HG03432 (cell line): ENCODE data around the gene KAT2B.

Experiments used
- ATAC-seq: cut with Tn5 transposase; IDR thresholded peaks from one replicate; pipeline ENCODE4 v1.9.1; 2021; ENCODE audit warnings: mild to moderate bottlenecking, moderate library complexity; ENCODE audit not compliant: unreplicated experiment

Gene KAT2B

DNA sequence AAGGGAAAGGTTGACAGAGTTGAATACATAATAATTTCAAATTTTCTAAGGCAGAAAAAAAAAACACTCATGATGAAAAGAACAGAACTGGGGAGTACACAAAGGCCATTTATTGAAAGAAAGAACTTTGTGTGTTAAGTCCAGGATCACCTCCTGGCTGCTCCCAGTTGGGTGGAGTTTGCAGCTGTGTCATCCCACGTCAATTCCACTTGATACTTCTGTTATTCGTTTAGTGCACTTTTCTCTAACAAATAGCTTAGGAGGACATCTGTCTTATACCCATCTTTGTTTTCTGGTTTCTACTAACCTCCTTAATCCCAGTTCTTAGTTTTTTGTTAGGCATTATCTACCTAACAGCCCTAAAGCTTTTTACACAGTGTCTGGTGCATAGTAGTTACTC is 101.1 kb downstream of the KAT2B start:
- no peak for ATAC-seq

DNA sequence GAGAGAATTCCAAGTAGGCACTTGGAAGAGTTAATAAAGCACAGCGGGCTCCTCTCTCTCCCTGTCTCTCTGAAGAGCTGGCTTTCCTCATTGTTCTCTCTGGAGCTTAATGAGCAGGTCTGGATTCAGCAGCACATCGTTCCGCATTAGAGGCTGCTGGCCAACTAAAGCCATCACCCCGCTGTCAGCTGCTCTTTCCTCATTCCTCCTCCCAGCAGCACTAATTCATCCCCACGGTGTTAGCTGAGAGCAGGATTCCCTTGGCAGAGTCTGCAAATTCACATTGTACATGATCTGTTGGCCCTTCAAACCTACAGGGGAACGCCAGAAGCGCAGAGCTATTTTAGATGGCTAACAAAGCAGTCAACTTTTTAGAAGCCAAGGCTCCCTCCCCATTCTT is 101.6 kb downstream of the KAT2B start:
- ATAC-seq = no peak

DNA sequence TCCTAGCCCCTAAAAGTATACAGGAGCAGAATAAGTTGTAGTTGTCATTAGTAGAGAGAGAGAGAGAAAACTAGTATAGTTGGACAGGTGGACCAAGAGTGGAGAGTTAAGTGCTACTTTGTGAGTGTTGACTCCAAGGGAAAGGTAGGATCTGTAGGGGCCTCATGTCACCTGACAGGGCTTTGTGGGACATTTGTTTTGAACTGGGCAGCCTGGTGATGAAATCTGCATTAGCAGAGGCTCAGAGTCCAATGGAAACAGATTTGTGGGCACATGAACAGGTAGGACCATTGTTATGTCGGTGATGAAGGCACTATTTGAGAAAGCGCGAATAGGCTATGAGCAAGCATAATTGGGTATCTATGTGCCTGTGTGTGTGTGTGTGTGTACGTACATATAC is 102.3 kb downstream of the KAT2B start:
- ATAC-seq = no peak

DNA sequence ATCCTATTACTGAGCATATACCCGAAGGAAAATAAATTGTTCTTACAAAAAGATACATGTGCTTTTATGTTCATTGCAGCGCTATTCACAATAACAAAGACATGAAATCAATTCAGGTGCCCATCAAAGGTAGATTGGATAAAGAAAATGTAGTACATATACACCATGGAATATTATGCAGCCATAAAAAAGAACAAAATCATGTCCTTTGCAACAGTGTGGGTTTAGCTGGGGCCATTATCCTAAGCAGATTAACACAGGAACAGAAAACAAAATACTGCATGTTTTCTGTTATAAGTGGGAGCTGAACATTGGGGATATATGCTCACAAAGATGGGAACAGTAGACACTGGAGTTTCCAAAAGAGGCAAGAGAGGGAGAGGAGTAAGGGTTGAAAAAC is 103.3 kb downstream of the KAT2B start:
- no peak for ATAC-seq

DNA sequence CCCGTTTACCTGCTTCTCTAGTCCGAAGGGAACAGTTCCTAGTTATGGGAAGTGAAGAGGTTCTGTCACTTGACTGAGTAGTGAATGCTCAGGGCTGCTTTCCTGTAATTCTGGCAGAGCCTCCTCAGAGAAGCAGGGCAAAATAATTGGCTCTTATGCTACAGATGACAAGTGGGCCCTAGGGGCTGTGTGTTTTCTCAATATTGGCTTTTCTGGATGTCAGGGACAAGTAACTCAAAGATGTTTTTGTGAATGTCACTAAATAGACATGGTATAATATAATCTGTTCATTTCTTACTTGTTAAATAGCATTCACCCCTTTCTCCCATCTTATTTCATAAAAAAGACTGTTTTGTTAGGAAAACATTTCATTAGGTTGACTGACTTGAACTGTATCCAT is 105.6 kb downstream of the KAT2B start:
- no peak for ATAC-seq

DNA sequence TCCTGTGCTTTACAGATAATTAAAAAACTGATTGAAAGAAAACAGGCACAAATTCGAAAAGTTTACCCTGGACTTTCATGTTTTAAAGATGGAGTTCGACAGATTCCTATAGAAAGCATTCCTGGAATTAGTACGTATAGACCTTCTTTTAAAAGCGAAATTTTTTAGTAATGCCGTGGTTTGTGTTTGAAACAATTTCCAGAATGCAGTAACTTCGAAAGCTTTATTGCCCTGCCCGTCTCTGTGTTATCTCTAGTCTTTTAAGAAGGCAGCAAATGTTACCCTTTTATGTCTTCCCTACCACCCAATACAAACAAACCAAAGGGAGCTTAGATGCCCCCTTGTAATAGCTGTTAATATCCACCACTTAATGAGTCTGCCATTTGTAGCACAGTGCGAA is 106.1 kb downstream of the KAT2B start:
- no peak for ATAC-seq

DNA sequence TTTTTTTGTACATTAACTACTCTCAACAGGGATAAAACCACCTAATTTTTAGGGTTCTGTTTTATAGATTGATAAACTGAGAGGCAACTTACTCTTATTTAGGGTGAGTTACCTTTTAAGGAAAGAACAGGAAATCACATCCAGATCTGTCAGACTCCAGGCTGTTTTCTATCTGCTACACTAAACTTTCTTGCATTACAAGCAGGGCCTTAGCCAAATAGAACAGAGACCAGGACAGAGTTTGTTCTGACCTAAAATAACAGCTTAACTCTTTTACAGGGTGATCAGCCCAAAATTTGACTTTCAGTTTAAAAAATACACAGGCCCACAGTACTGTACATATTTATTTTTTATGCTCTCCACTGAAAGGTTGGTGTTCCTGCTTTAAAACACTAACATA is 107.1 kb downstream of the KAT2B start:
- ATAC-seq = no peak

DNA sequence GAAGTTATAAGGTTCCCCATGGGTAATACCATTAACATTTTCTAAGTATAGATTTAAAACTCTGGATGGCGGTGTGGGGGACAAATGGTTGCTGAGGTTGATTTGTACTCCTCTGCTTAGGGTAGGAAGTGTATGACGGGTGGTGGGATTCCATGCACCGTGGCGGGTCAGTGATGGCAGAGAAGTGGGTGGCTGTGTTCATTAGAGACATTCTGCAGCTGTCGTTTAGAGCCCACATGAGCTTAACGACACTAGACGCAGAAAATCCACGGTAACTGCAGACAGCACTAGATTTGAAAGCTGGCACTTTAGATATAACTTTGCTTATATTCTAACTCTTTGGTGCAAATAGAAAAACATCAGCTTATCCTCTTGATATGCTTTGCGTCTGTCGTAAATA is 108.2 kb downstream of the KAT2B start:
- no peak for ATAC-seq

DNA sequence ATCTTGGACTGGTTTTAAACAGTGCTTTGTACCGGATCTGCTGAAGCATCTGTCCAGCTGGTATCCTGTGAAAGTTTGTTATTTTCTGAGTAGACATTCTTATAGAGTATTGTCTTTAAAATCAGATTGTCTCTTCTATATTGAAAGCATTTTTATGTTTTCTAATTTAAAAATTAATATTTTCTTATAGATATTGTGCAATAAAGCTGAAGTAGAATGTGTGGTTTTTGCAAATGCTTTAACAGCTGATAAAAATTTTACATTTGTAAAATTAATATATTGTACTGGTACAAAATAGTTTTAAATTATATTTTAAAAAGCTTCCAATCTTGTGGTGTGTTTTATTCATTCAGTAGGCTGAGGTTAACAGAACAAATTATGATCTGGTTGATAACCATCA is 113.8 kb downstream of the KAT2B start:
- no peak for ATAC-seq

DNA sequence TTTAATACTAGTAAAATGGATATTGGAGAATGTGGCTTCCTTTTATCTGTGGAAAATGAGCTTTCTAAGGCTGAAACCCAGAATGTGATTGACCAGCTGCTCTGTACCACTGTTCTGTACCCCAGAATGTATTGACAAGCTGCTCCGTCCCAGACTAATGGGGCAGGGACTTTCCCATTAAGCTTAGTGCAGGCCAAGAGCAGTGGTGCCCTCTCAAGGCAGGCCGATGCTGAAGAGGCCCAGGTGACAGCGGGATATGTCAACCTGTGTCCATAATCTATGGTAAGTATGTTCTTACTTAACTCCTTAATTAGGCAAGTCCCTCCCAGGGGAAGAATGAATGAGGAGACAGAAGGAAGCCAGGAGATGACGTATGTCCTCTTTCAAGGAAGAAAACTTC is 114.7 kb downstream of the KAT2B start:
- ATAC-seq = no peak

DNA sequence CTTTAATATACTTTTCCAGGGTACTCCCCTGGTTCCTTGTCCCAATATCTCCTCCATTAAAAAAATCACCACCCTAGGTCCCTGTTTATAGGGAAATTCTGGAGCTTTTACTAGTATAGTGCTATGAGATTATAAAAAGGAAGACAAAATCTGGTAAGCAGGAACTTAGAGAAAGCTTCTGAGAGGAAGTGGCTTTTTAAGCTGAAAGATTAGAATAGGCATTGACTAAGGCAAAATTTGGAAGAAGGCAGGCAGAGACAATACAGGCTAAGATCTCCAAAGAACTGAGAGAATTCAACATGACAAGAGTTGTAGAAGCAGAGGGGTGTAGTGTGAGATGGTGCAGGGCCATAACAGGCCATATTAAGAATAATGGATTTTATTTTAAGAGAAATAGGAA is 120.0 kb downstream of the KAT2B start:
- no peak for ATAC-seq

DNA sequence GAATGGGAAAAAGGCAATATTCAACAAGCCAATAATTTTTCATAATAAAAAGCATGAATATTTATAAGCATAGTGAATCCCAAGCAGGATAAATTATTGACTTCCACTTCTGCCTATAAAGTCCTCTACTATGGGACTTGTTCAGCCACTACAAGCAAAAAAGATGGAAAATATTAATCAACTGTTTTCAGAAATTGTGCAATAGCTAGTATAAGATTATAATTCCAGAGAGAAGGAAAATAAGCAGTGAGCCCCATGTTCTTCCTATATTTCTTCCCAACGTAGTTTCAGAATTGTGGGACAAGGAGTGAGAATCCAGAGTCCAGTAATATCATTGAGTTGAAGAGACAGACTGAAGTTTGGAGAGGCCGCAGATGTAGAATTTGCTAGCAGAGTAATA is 121.5 kb downstream of the KAT2B start:
- ATAC-seq = no peak

DNA sequence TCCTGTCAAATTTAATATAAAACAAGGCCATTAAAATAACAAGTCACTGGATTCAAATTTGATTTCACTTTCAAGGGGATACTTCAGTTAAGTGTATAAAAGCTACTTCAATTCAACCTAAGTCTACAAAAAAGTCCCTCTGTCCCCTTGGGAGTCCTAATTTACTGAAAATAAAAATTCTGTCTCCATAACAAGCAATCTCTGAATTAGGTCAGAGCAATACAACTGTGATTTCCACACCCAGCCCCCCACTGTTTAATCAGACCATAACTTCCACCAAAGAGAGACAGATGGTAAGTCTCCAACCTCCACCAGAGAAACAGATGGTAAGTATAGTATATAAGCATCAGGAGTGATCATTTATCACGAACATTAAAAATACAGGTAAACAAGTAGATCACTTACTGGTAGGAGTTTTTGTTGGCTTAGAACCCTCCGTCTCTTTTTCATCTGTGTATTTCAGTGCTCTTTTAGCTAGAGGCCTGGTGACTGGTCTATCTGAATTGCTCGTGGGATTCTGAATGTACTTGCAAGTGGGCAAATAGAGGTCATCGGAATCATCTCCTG is 133.7 kb downstream of the KAT2B start:
- no peak for ATAC-seq

DNA sequence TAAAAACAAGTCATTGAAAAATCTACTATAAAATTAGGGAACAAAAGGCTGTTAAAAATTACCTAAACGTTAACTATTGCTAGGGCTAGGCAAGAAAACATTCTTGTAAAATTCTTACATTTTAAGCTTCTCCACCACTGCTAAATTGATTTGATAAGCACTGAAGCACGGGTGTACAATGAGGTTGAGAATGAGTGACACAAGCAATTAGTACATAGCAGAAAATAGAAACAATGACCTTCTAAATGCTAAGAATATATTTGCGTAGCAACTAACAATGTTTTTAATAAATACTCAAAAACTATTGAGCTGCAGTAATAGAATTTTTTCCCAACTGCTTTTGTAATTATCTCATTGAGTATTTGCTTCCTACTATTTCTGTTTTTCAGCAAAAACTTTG is 141.0 kb downstream of the KAT2B start:
- ATAC-seq = no peak

DNA sequence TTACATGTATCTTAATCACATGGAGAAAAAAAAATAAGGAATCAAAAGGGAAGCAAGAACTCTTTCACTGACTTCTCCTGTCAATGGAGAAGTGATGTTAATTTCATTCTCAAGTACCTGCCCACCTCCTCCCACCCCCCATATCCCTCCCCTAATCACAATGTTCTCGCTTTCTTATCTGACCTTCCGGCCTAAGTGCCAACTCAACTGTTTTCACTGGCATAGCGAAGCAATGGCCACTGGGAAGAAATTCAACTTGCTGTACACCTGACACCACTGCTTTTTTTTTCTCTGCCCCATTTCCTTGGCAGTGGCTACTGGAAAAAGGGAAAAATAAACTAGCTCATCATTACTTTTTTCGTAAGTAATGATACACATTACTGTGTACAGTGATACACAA is 142.0 kb downstream of the KAT2B start:
- no peak for ATAC-seq

DNA sequence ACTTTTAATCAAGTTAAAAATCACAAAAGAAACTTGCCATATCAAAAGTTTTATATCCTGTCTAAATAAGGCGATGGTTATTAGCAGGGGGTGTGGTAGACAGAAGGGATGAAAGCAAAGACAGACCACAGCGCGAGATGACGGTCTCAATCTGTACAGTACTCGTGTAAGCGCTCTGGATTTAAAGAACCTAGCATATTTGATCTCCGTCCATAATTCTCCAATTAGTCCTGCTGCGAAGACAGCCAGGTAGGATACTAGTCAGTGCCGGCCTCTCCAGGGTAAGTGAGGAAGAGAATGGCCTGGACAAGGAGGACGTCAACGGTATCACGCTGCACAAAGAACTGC is 145.1 kb downstream of the KAT2B start:
- peak; percentile 9 for ATAC-seq

DNA sequence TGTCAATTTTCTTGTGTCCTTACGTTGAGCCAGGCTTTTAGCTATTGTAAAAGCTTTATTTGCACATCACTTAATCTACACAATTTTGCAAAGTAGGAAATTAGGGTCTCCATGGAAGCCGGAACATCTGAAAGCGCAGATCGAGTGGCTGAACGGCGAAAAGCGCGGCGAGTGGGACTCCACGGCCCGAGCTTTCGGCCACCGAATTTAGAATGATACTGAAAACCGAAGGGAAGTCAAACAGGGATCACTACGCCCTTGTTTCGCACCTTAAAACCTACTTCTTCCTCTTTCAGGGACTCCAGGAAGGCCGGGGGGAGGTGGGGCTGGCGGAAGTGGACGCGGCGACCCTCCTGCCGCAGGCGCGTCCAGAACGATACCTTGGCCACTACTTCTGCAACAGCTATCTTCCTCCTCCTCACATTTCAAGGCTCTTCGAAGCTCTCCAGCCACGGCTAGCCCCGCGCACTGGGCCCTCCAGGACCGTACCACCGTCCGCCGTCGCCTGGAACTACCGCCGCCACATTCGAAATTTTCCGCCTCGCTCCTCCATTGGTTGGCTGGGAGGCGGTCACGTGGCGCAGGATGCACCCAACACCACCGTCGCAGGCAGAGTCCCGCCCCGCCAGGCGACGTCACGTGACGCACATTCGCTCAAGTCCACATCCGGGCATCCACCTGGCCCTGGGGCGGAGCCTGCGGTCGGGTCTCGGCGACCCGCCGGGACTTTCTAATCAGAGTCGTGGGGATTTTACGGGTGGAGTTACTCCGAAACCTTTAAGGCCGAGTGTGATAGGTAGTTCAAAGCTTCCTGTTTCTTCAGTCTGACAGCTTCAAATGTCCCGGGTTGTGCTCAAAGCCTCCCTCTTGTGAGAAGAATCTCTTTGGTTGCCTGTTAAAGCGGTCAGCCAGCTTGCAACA is 145.7 kb downstream of the KAT2B start, which contains the start of gene SGO1:
Gene SGO1 (minus strand): TSS at position 528 of the 921 bp plus-strand sequence. CDS start 2,179 bp downstream, outside the sequence.
- ATAC-seq = peak; percentile 96

DNA sequence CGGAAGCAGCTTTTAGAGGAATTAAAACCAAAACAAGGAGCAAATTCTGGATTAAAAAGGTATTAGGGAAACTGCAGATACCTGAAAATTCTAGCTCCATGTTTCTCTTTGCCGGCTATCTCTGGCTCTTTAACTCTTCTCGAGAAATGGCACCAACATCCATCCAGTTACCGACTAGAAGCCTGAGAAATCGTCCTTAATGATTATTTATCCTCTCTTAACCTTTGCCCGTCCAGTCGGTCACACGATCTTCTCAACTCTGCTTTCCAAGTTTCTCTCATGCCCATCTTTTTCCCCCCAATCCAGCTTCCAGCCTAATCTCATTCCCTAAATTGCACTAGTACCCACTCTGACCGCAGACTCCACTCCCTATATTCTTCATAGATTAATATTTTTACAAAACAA is 146.4 kb downstream of the KAT2B start:
- peak; percentile 6 for ATAC-seq

DNA sequence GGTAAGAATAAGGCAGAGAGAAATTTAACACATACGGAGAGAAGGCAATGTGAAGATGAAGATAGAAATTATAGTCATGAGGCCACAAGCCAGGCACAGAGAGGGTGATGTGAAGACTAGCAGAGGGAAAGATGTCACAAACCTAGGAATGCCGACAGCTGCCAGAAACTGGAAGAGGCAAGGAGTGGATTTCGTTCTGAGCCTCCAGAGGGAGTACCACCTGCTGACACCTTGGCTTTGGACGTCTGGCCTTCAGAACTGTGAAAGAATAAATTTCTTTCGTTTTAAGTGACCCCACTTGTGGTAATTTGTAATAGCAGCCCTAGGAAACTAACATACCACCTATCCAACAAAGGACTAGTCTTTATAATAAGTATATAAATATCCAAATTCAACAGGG is 150.7 kb downstream of the KAT2B start:
- no peak for ATAC-seq

DNA sequence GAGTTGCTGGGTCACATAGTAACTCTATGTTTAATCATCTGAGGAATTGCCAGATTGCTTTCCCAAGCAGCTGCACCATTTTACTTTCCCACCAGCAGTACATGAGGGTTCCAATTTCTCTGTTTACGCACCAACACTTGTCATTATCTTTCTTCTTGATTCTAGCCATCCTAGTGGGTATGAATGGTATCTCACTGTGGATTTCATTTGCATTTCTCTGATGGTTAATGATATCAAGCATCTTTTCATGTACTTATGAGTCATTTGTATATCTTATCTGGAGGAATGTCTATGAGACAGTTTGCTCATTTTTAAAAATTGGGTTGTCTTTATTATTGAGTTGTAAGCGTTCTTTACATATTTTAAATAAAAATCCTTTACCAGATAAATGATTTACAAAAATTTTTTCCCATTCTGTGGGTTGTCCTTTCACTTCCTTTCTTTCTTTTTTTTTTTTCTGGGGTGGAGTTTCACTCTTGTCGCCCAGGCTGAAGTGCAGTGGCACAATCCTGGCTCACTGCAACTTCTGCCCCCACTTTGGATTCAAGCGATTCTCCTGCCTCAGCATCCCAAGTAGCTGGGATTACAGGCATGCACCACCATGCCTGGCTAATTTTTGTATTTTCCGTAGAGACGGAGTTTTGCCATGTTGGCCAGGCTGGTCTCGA is 154.7 kb downstream of the KAT2B start:
- no peak for ATAC-seq

DNA sequence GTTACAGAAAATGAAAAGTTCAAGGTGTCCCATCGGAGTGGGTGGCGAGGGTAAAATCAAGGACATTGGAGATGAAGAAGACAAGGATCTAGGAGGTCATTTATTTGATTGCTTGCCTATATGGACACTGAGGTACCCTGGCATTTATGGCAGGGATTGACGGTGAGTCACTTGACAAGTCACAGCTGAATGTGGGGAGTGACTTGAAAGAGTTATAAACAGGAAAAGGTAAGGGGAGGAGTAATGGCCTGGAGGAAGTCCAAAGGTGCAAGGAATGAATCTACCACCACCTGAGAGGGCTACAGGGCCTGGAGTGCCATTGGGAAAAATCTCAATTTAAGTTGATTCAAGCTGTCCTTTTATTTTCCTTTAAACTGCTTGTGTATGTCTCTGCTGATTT is 157.5 kb downstream of the KAT2B start:
- ATAC-seq = no peak

DNA sequence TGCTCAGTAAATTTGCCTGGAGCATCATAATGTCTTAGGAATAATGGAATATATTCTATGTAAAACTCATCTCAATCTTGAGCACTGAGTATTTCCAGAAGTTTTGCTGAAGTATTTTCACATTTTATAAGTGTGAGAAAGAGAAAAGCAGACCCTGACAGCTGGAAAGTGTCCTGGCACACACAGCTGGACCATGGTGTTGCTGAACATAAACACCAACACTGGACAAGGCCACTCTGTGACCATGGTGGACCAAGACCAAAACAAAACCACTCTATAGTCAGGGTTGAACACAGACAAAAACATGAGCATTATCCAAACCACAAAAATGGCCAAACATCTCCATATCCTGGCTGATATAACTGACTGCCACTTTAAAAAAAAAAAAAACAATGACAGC is 160.9 kb downstream of the KAT2B start:
- no peak for ATAC-seq
